SH-SY5Y (cell line): ENCODE measurements around the gene NKX2-1.

Experiments
- GATA2 ChIP-seq: IDR thresholded peaks from 2 replicates; pipeline ENCODE4 v1.6.1; 2011; ENCODE audit warnings: mild to moderate bottlenecking, low read depth, low read length
- GATA3 ChIP-seq: IDR thresholded peaks from 2 replicates; pipeline ENCODE4 v1.6.1; 2011; ENCODE audit warnings: low read depth, mild to moderate bottlenecking, low read length, moderate library complexity

DNA sequence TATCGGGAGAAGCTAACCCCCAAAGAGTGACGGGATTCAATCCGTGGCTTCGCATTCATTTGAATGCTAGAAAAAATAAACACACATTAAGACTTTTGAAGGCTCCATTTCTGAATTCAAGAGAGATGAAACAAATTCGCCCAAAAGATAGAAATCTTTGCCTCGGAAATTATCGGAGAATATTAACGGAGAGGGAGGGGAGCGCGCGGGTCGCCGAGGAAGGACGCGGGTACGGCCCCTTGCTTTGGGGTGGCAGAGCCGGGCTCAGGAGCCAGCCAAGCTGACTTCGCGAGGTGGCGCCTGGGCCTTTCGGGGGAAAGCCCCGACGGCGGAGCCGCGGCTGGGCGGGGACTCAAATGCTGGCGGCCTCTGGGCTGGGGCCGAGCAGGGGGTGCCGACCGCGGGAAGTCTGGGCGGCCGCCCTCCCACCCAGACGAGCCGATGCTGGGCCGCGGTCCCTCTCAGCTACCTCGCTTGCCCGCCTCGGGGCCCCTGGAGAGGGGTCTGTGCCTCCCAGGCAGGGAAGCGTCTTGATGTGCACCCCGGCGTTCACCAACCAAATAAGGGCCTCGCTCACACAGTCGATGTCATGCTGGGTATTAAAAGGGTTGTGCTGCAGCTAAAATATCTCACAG is 14.7 kb downstream of the NKX2-1 start:
- TF ChIP-seq GATA2 (no peak), GATA3 (no peak)
